Endothelial cell of hepatic sinusoid (primary cell): ENCODE results near the gene ADIG.

Source experiments
- in situ Hi-C: cut with HindIII; loops from 2 replicates; pipeline ENCODE4 v1.10.0; 2017; ENCODE audit warnings: low sequenced_read_pairs

Gene ADIG

DNA sequence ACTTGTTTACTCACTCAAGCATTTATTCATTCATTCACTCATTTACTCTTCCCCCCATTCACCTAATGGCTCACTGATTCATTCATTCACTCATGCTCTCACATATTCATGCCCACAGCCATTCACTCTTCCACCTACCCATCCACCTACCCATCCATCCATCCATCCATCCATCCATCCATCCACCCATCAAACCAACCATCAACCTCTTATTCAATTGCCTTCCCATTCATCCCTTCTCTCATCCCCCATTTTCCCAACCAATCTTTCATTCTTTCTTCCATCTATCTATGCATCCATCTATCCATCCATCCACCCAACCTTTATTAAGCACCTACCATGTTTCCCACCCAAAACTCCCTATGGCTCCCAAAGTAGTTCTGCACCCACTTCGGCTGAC, 19.1 kb downstream of the ADIG start:
- in situ Hi-C loops: no loop called here

DNA sequence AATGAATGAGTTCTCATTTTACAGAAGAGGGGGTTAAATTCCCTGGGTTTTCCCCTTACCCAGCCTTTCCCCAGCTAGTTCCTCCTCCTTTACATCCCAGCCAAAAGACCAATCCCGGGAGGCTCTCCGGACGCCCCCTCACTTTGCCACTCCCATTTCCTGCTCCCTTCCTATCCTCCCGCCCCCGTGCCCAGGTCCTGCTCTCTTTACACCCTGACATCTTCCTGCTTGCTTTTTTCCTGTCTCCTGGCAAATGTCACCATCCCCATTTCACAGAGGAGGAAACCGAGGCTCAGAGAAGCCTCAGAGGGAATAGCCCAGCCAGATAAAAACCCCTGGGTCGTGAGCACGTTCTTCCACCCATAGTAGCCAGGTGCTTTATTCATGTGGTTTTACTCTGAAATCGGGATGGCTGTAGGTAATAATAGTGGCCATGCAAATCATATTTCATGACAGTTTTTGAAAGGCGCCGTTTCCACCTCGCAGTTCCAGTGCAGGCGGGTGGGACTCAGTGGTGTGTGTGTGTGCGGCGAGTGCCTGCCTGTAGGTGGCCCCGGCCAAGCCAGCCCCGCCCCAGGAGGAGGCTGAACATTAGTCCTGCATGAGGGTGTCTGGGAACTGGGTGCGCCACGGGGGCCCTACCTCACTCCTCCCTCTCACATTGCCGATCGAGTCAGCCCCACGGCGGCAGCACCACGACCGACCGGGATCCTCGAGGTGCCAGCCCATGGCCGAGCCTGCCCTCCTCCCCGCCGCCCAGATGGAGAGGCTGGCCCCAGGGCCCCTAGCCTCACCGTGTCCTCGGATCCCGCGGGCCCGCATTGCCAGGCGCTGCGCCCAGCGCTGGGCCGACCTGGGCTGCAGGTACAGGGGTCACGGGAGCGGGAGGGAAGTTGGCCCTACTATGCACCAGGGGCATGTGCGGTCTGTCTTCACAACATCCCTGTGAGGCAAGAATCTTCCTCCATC, 20.5 kb downstream of the ADIG start, which contains the start of gene ARHGAP40:
Gene ARHGAP40 (plus strand): TSS at position 594 of the 969 bp plus-strand sequence.
- in situ Hi-C loops: no loop called here

DNA sequence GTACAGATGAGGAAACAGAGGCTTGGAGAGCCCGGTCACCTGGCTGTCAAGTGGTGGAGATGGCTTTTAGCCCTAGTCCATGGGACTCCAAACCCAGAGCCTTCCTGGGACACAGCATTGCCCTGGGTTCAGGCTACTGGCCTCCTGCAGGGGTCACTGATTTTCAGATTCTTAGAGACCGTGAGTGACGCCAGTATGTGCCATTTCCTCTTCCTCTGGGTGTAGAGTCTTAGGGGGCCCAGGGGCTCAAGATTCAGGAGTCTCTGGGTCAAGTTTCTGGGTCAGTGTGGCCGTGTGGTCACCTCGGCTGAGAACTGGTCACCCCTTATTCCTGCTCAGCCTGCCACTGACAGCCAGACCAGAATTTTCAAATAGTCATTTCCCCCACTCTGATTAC, 21.2 kb downstream of the ADIG start:
- in situ Hi-C loops: no loop called here

DNA sequence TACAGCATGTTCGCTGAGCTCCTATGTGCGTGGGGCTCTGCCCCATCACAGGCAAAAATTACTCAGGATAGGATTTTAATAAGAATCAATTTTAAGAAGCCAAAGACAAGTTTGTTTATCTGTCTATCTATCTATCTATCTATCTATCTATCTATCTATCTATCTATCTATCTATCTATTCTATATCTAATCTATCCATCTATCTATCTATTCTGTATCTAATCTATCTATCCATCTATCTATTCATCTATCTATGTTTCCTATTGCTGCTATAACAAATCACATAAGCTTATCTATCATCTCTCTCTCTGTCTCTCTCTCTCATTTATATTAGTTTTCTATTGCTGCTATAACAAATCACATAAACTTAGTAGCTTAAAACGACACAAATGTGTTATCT, 22.3 kb downstream of the ADIG start:
- in situ Hi-C loops: no loop called here

DNA sequence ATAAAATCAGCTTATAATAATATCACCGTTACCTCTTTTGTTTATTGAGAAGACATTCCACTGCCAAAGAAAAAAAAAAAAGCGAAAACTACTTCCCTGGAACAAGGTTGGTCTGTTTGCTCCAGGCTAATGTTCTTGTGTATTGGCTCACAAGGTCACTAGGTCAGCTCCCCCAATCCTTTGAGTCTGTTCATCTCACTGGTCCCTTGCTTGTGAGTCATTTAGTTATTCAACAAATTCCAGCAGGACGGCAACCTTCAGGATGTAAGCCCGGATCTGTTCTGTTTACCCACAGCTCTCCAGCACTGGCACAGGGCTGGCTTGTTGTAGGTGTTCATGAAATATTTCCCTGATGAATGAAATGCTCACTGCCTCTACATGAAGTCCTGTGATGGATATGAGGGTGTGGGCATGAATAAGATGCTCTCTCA, 23.9 kb downstream of the ADIG start:
- in situ Hi-C loops: no loop called here

DNA sequence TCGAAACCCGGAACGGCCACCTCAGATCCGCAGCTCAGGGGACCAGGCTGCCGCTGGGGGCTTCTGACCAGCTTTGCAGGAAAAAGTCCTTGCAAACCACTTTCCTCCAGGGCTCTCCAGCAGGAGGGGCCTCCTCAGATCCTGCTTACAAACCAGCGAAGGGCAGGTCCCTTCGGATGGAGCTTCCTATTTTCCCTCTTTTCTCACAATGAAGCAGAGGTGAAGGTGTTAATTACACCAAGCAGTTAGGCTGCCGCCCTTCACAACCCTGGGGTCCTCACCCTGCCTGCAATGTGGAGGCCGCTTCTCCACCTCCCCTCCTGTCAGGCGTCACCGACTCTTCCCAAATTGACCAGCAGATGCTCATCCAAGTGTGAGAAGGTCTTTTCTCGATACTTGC, 26.4 kb downstream of the ADIG start:
- in situ Hi-C loops: no loop called here

DNA sequence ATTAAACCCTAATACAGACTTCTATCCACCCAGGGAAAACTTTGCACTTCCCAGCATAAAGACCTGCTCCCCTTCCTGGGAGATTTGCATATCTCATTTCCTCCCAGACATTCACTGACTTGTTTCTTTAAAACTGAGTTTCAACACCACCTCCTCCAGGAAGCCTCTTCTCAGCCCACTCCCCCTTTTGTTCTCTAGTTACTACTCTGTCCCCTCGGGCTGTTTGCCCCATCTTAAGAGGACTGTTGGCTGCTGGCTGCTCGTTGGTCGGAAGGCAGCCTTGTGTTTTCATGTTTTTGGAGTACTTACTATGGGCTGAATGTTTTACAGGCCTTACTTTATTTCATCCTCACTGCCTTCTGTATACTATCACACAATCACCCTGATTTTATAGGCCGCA, 27.2 kb downstream of the ADIG start:
- in situ Hi-C loops: no loop called here

DNA sequence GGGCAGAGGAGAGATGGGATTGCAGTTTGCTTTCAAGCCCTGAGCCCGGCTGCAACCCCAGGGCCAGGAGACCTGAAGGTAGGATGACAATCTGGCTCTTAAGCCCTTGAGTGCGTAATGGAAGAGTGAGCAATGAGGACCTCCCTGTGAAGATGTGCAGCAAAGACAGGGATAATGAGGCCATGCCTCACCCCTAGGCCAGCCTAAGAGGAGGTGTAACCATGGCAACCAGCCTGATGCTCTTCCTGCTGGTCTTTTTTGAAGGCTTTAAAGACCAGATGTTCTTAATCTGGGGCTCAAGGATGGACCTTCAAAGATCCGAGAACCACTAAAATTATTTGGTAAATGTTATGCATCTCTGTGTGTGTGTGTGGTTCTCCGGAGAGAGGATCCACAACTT, 28.8 kb downstream of the ADIG start:
- in situ Hi-C loops: loop anchor here (5.0 kb wide), 1 partner anchor 38 kb away; no protein-coding TSS in a partner anchor

DNA sequence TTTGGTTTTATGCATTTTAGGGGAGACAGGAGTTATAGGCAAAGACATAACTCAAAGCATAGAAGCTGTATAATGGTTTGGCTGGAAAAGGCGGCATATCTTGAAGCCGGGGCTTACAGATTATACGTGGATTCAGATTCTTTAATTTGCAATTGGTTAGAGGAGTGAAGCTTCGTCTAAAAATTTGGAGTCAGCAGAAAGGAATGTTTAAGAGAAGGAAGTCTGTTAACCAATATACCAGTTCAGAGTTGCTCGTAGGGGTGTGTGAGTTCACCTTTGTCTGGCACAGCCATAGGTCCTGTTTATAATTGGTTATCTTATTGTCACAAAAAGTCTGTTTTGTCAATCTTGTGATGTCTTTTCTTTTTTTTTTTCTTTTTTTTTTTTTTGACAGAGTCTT, 29.5 kb downstream of the ADIG start:
- in situ Hi-C loops: loop anchor here (5.0 kb wide), 1 partner anchor 38 kb away; no protein-coding TSS in a partner anchor

DNA sequence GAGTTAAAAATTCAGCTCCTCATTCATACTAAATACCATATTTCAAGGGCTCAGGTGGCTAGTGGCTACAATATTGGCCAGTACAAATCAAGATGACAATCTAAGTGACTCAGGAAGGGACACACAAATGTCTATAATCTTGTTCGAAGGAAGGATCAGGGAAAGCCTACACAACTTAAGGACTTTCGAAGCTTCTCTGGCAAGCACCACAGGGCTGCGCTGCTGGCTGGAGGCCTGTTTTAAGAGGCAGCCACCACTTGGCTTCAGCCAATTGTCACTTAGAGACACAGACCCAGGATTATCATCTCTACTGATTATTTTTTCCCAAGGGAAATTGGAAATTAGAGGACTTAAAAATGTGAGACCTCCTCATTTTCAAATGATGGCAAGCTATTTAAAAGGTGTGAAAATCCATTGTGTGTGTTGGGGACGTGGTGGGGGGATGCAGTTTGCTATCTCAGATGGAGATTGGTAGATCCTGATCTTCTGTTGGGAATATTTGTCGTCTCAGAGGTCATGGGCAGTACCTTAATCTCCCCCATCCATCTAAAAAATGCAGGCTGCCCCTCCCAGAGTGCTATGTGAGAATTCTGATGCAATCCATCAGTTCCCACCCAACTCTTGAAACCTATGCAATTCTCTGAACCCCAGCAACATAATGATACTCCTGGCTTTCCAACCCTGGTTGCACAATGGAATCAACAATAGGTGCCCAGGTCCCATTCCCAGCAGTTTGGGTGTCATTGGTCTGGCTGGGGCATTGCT, 31.9 kb downstream of the ADIG start:
- in situ Hi-C loops: loop anchor here (5.0 kb wide), 1 partner anchor 41 kb away; no protein-coding TSS in a partner anchor

DNA sequence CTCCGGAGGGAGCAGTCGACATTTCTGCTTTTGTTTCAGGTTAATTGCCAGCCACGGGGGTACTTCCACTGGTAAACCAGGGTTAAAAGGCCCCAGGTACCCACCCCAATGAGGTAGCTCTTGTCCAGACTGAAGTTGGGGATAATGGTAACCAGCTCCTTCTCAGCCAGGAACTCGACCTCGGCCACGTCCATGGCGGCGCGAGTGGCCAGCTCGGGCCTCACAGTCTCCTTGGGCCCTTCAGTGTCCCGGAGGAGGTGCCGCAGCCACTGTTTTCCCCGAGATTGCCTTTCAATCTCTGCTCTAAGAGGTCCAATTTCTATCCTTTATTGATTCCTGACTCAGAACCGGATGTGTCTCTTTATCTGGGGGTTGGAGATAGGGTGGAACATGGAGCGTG, 34.3 kb downstream of the ADIG start:
- in situ Hi-C loops: no loop called here

DNA sequence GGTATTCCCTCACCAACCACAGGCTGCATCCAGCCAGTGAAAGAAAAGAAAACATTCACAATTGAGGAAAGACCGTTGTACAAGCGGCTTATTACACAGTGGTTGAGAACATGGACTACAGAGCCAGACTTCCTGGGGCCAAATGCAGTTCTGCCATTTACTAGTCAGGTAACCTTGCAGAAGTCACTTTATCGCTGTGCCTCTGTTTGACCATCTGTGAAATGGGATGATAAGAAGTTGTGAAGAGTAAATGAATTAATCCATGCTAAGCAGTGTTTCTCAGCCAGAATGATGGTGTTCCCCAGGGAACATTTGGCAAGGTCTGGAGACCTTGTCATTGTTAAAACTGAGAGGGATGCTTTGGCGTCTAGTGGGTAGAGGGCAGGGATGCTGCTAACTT, 35.5 kb downstream of the ADIG start:
- in situ Hi-C loops: no loop called here

DNA sequence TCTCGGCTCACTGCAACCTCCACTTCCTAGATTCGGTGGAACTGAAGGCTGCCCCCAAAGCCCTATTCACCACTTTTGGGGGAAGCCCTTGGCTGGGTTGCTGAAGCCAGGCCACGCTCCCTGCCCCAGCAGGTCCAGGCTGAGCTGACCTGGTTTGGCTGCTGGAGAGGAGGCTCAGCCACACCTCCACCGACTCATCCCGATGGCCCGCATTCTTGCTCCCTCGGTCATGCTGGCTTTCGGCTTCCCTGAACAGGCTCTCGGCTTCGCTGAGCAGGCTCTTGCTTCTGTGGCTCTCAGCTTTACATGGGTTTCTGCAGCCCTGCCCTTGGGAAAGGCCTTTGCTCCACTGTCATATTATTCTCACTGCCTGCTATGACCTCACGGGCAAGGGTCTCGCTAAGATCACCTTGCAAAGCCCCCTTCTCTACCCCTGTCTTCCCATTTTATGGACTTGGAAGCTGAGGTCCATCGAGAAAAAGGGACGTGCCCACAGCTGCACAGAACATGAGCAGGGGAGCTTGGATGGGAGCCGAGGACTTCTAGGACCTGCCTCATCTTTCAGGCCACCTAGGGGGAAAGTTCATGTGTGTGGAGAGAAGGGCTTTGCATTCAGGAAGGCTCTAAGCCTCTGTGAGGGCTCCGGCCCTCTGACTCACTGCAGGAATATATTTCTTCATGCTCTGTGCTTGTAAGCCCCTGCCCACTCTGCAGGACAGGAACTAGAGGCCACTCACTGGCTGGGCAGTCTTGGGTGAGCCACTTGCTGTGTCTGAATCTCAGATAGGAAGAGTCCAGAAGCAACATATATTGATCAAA, 36.2 kb downstream of the ADIG start:
- in situ Hi-C loops: no loop called here

DNA sequence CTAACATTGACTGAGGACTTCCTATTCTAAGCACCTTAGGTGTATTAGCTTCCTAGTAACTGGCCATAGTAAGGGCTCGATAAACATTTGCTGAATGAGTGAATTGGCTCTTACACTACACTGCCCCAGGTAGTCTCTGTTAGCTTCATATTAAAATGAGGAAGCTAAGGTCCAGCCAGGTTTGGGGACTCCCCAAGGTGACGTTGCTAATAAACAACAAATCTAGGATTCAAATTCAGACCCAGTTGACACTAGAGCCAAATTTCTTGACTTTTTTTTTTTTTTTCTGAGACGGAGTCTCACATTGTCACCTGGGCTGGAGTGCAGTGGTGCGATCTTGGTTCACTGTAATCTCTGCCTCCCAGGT, 36.8 kb downstream of the ADIG start:
- in situ Hi-C loops: no loop called here

DNA sequence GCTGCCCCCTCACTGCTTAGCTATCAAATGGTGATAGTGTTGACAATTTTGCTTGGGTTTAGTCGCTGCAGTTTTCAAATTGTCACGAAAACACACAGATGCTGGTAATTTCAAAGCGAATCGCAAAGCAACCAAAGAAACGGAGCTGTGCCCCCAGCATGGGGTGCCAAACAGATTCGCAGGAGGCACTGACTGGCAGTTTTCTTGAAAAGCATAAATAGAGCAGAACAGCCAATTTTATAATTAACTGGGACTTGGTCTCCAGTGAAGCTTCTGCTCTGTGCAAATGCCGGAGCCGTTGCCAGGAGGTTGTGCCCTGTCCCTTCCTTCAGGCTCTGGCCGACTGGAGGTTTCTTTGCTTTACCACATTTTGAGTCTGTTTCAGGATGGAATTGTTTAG, 39.4 kb downstream of the ADIG start:
- in situ Hi-C loops: loop anchor here (10.0 kb wide), 1 partner anchor 104 kb away; the partner anchor contains the start of gene SLC32A1

DNA sequence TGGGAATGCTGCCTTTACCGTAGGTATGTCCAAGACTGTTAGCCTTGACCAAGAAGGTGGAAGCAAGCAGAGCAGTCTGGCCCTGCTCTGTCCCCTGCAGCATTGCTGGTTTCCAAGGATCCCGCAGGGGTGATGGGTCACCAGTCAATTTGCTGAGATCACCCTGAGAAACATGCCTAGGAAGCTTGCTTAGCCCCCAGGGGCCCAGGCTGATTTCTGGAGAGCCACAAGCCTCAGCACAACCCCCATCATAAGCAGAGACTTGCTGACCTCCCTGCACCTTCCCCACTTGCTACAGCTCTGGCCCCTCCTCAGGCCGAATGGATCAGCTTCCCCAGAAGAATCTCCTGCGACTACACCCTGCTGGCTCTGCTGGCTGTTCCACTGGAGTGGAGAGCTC, 42.1 kb downstream of the ADIG start:
- in situ Hi-C loops: loop anchor here (10.0 kb wide), 1 partner anchor 102 kb away; the partner anchor contains the start of gene SLC32A1

DNA sequence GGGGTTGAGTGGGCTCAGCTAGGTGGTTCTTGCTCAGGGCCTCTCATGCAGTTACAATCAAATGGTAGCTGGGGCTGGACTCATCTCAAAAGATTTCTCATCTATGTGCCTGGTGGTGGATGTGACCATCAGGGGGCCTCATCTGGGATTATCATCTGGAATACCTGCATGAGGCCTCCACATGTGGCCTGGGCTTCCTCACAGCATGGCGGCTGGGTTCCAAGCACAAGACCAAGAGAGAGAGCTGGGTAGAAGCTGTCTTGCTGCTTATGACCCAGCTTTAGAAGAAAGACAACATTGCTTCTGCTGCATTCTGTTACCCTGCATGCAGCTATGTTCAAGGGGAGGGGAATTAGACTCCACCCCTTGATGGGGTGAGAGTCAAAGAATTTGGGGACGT, 43.1 kb downstream of the ADIG start:
- in situ Hi-C loops: loop anchor here (10.0 kb wide), 1 partner anchor 101 kb away; the partner anchor contains the start of gene SLC32A1

DNA sequence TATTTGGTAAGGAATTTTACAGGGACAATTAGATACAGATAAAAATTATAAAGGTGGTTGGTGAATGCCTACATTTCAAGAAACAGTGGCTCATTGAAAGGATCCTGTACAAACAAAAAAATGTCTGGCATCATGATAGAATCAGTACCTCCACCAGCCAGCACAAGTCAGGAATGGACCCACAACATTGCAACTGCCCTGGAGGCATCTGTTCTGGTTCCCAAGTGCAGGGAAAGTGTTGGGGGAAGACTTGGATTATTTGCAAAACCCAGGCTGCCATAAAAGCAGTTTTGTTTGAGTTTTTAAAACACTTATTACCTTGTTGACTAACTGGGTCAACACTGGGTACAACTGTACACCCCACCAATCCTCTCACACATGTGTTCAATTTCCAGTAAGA, 44.9 kb downstream of the ADIG start:
- in situ Hi-C loops: loop anchor here (10.0 kb wide), 1 partner anchor 99 kb away; the partner anchor contains the start of gene SLC32A1

DNA sequence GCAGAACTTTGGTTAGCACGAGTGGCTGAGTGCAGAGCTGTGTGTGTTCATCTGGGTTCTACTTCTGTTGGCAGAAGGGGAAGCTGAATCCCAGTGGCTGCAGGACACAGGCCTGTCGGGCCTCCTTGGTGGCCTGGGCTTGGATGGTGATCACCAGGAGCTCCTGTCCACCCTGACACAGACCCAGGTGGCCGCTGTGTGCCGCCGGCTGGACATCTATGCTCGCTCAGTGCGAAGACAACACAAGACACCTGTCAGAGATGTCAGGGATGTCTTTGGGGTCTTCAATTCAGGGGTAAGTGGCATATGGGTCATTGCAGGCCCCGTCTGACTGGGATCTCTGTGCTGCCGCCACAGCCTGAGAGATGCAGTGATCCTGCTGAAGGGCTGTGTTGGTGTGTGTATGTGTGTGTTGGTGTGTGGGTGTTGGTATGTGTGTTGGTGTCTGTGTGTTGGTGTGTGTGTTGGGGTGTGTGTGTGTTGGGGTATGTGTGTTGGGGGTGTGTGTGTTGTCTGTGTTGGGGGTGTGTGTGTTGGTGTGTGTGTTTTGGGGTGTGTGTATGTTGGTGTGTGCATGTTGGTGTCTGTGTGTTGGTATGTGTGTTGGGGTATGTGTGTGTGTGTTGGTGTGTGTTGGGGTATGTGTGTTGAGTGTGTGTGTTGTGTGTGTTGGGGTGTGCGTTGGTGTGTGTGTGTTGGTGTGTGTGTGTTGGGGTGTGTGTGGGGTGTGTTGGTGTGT, 46.1 kb downstream of the ADIG start:
- in situ Hi-C loops: loop anchor here (10.0 kb wide), 1 partner anchor 98 kb away; the partner anchor contains the start of gene SLC32A1
